Sigmoid colon (tissue), 4 donors: ENCODE results near the gene TRIM25.

ENCODE experiments used
- CTCF ChIP-seq, 4 experiments: fragments of 450-650 bp in 3 of 4; fragments of 200-600 bp in 1 of 4; IDR thresholded peaks; one replicate each; pipeline ENCODE4 v1.5.1; 2016 to 2019; ENCODE audit warnings: antibody characterized with exemption in 4 of 4, mild to moderate bottlenecking in 3 of 4, moderate library complexity in 2 of 4
- EP300 ChIP-seq, 4 donors: sonication (generic); formaldehyde crosslinking; IDR thresholded peaks; one replicate each; pipeline ENCODE4 v1.6.1; 2017; ENCODE audit warnings: antibody characterized with exemption in 4 of 4
- POLR2A ChIP-seq, 2 donors: fragments of 450-650 bp; IDR thresholded peaks; one replicate each; pipeline ENCODE4 v1.6.1; 2016; ENCODE audit warnings: antibody characterized with exemption in 2 of 2, mild to moderate bottlenecking in 2 of 2, moderate library complexity in 2 of 2
- POLR2AphosphoS5 ChIP-seq, 4 donors: sonication (generic); formaldehyde crosslinking; IDR thresholded peaks; one replicate each; pipeline ENCODE4 v1.6.1; 2017; ENCODE audit warnings: antibody characterized with exemption in 4 of 4

GRCh38 chr17:56960596-56961538 is 47.0 kb upstream of the TRIM25 start, which contains the start of gene COIL:
- peak; percentile 97 to 99 (median 98) for TF ChIP-seq CTCF (IDR thresholded peaks at IDR 0.05)
- no peak for TF ChIP-seq POLR2A (IDR thresholded peaks at IDR 0.05)
- peak; percentile 49 to 70 (median 69) for TF ChIP-seq POLR2AphosphoS5 (IDR thresholded peaks at IDR 0.05)
- no peak for TF ChIP-seq EP300 (IDR thresholded peaks at IDR 0.05)
